Measurements from ENCODE around the gene TMC8.

Gene TMC8

DNA sequence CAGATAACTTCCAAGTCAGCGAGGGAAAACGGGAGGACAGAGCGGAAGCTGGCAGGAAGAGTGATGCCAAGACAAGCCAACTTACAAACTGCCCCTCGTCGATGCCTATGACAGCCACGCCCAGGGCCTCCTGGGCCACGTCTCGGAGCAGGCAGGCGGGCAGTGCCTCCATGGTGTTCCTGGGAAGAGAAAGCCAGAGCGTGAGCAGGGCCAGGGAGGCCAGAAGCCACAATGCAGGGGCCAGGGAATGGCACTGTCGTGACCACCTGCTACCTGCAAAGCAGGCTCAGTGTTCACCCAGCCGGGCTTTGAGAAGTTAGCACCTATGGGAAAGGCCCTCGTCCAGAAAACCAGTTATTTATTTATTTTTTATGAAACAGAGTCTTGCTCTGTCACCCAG is 51.9 kb downstream of the TMC8 start:
- DNase-seq (ENCODE audit: low spot score) = no peak

DNA sequence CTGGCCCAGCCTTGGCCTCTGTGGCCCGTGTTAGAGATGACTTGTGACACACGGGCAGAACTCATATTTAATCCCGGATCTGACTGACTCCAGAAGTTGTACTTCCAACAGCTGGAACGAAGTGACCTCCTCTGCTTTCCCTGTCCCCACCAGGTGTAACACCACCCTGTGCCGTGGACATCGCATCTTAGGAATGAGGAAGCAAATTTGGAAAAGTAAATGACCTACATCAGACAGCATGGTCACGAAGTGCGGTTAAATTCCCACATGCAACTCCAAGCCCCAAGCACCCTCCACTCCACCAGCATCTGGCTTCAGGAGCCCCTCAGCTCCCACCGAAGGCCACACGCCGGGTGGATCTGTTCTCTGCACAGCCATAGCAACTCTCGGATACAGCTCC is 53.3 kb downstream of the TMC8 start:
- no peak for DNase-seq (ENCODE audit: low spot score)

DNA sequence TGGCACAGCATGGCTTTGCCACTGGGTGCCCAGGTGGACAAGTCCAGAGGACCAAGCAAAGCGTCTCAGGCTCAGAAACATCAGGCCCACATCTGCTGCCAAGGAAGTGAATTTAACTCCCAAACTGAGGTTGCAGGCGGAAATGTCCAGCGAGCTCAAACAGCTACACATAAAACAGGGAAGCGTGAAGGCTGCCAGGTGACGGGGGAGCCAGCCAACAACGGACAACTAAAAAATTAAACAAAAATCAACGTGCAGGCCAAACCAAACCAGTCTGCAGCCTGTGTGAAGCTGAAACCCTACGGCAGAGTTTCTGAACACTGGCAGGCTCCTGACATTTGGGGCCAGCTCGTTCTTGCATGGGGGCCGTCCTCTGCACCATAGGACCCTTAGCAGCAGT is 53.8 kb downstream of the TMC8 start:
- DNase-seq (ENCODE audit: low spot score) = no peak

DNA sequence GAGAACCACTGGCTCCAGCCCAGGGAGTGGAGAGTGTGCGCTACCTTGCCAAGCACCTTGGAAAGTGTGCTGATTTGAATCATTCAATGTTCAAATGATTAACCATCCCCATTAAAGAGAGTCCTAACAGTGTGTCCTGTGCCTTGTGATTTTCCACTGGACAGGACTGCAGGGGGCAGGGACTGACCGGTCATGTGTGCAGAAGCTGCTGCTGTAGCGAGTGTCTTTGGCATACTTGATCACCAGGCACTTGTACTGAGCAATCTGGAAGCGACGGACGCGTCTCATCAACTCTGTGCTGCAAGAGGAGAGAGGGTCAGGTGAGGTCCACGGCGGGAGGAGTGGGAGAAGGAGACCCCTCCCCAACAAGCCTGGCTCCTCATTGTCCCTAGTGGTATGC is 54.3 kb downstream of the TMC8 start:
- DNase-seq (ENCODE audit: low spot score) = no peak

DNA sequence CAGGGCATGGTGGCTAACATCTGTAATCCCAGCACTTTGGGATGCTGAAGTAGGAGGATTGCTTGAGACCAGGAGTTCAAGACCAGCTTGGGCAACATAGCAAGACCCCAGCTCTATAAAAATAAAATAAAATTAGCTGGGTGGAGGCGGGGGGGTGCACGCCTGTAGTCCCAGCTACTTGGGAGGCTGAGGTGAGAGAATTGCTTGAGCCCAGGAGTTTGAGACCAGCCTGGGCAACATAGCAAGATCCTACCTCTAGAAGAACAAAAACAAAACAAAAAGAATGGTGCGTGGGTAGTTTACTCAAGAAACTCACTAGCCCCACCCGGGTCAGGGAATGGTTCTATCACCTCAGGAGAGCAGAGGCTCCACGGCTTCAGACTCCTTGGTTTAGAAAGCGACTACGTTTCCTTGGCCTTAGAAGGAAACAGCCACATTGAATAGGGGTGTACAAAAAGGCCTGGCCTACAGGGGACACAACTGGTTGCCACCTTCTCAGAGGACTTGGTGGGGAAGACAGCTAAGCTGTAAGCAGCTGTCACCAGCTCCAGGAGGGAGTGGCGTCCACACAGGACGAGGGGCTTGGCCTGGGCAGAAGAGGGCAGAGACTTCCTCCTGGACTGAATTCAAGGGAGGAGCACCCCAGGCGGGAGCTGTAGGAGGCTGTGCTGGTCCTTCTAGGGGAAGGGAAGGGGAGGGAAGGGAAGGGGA is 55.6 kb downstream of the TMC8 start:
- DNase-seq (ENCODE audit: low spot score) = peak; percentile 27

DNA sequence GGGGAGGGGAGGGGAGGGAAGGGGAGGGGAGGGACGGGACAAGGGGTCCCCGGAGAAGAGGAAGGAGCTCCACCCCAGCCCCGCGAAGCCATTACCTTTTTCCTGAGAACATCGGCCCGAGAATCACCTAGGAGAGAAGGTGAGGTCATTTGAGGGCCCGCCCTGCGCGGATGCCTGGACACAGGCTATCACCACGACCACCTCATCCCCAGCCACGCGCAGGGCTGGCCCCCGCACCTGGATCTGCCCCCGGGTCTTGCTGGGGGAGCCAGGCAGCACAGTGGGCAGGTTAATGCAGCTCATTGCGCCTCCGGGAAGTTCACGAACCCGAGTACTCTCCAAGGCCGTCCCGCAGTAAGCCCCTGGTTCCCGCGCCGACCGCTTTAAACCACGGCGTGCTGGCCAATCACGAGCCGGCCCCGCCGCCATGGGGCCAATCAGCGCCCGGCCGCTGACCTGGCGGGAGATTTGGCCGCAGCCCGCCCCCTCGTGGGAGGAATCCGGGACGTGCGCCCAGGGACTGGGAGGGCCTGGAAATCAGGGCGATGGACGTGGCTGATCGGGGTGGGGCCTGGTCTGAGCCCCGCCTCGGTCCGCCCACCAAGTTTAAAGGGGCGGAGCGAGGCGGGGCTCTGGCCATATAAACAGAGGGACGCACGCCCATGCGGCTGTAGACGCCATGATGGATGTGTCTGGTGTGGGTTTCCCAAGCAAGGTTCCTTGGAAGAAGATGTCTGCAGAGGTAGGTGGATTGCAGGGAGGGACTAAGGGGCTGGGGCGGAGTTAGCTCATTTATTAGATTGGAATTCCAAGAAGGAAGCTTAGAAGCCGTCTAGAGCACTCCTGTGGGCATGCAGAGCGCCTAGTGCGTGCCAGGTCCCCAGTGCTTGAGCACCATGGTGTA is 56.4 kb downstream of the TMC8 start, which contains the start of the genes AFMID and TK1:
Gene AFMID, plus strand, starts transcription at position 671 of the 904 bp plus-strand sequence. Its CDS starts 9 bp downstream, at position 680.
Gene TK1, minus strand, starts transcription at position 361 of the 904 bp plus-strand sequence. Its CDS starts 58 bp downstream, at position 303.
- peak; percentile 96 for DNase-seq (ENCODE audit: low spot score)

Data from hematopoietic multipotent progenitor cell treated with erythropoietin and hydrocortisone succinate and interleukin-3 and kit ligand, for 15 days (in vitro differentiated cells).